Middle frontal gyrus (tissue), 1 donor: ENCODE results near the gene ARGLU1.

Experiments
- DNase-seq: peaks from one replicate; pipeline ENCODE4 v3.0.0-alpha.2; 2015; ENCODE audit warnings: low spot score; ENCODE audit errors: extremely low spot score

Gene ARGLU1

DNA sequence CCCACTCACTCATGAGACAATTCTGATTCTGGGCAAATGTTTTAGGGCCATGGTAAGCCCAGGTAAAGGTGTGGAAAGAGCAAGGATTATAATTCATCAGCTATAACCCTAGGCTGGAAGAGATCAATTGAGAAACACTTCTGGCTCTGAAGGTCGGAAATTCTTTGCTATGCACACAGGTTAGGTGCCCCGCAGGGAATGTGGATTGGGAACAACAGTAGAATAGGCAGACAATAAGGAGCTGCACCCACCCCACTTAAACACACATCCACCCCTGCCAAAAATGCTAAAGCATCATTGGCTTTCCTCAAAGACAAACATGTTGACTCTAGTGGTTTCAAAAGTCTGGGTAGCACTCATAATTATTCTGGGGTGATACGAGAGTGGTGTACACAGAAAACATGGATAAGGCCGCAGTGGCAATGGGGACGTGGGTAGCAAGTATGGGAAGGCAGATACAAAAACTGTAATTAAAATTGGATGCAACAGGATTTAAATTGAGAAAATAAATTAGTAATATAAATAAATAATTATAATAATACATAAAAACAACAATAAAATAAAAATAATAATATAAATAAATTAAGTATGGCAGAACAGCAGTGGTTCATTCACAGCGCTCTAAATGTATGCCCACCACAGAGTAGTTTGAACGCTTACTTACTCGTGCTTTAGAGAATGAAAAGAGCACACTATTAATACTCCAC, 41.0 kb downstream of the ARGLU1 start:
- no peak for DNase-seq

DNA sequence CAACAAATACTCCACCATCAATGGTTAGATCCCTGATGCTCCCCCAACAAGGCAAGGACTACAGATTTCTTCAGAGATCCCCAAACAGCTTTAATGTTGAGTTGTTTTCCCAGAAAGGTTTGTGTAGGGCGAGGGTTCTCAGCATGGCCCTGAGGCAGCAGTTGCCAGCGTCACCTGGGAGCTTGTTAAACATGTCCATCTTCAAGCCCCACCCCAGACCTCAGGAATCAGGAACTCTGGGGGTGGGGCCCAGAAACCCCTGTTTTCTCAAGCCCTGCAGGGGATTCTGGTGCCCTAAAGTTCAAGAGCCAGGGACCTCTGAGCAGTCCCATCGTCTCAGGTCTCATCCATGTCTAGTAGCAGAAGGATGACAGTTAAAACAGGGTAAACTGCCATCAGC, 42.1 kb downstream of the ARGLU1 start:
- DNase-seq: no peak

DNA sequence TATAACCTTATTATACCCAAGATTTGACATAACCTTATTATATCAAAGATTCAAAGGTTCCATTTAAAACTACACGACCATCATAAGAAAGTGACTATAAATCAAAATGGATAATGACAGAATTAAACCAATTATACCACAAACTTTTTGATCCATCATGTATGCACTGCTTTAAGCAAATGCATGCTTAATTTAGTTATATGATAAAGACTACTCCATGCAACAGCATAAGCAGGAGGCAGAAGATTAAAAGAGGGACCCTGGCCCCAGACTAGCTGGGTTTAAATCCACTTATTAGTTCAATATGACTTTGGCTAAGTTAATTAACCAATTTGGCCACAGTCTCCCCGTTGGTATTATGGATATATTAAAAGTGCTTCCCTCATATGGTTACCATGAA, 43.8 kb downstream of the ARGLU1 start:
- no peak for DNase-seq

DNA sequence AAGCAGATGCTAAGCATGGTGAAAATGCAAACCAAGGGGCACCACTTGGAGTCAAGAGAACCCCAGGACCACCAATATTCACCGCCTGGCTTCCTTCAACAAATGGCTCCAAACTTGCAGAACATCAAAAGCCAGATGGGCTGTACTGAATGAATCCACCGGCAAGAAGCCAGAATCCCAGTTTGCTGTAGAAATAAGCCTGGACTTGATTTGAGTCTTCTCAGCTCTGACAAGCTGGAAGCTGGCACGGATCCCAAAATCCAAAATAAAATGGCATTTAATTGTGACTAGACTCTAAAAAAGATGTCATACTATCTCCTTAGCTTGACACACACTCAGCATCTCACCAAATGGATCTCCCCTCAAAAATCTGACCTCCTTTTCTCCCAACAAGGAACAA, 44.4 kb downstream of the ARGLU1 start:
- no peak for DNase-seq

DNA sequence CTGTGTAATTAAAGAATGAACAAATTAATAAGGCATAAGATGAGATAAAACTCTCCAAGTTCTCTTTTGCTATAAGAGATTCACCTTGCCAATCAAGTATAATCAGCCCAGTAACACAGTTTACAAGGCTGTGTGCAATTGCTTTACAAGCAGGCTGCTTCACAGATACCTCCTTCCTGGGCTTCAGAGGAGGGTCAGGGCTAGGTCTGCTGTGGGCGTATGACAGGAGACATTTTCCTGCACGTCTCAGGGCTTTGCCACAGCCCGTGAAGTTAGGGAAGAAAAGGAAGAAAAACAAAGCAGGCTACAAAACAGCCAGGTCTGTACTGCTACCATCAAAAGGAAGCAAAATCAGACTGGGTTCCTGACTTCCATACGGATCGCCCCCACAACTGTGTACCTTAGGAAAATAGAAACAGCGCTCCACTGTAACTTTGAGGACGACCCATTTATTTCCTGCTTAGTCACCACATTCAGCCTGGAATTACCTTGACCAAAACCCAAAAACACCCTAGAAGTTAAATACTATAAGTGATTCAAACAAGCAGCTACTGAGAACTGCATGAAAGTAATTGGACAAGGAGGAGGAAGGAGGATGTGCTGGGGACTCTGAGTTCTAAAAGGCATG, 44.9 kb downstream of the ARGLU1 start:
- DNase-seq: no peak

DNA sequence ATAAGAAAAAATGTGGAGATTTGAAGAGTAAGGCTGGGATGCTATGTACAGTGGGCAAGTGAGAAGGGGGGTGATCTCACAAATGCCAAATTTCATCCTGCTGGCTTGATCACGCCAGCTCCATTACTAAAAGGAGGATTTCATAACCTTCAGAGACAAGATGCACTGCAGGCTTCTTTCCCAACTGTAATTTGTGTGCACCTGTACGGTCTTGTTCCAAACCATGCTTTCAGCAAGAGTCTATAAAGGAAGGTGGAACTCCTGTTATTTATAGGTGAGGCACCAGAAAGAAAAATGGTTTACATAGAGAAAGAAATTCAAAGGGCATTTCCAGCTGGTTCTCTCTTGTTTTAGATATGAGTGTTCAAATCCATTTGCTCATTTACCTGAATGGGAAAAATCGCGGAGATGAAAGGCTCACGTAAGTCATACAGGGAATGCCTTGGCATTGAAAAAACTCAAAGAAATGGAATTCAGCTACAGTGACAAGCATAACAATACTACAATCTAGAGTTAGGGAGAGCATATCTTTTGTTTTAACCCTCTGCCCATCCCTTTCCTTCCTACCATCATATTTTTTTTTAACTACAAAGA, 45.7 kb downstream of the ARGLU1 start:
- no peak for DNase-seq

DNA sequence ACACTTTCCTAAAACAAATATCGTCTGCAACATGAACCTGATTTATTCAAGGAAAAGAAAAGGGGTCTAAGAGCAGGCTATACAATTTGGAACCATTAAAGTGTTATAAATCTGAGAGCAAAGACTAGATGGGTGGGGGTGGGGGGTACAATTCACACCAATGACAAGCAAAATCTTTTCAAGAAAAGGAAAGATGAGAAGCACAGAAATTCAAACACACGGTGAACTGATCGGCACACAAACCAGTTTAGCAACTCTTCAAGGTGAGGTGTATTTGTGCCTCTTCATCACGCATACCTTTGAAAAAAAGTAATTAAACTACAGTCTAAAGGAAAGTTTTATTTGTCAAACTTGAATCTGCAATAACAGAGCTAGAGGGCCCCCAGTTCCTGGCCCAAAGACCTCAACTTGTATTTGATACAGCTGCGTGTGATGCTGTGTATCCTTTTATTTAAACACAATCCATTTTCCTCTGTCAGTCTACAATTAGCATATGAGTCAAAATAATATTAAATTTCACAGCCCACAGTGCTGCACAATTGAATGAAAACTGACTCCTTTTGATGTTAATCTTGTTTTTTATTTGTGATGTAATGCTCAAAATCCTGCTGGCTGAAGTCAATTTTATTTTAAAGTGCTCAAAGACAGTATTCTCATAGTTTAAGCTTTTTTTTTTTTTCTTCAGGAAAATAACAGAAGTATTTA, 46.7 kb downstream of the ARGLU1 start:
- DNase-seq: no peak

DNA sequence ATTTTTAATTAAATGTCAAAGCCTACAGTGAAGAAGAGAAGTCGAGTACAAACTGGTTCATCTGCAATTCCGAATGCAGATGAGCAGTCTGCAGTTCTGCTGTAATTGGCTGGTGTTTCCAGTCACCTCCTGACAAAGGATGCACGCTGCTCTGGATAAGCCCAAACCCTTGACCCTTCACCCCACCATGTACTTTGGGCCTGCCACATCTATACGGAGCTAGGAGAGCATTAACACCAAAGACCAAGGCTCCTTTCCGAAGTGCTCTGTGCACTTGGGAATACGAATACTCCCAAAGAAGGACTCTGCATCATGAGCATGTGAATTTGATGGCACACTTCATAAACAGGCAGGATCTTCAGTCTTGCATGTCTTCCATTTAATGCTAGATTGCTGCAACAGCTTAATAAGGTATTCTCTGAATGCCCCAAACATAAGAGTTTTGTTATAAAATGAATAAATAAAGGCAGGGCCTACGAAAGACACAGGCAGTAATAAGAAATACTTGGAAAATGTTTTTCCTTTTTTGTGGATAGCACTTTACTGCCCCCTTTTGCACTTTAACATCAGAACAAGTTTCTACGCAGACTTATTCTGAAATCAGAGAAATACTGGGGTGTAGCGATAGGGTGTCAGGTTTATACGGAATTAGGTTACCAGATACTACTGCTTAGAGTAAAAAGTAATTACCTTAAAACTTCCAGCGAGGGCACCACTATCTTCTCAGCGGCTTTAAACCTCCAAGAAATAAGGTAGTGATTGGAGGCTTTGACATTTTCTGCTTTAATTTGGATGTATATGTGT, 47.5 kb downstream of the ARGLU1 start:
- no peak for DNase-seq

DNA sequence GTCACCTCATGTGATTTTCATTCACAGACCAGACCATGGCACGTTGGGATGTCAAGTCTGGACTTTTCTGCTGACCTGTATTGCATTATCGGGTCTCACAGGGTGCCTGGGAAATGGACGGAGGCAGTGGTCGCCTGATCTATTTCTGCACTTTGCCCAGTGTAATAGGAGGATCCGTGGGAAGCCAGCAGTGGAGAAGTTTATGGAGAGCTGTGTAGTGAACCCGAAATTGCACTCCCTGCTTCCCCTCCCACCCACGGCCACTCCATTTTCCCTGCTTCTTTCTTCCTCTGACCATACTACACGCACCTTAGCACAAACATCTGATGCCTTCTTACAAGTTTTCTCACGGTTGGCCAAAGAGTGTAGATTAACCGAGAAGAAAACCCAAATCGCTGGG, 49.4 kb downstream of the ARGLU1 start:
- no peak for DNase-seq

DNA sequence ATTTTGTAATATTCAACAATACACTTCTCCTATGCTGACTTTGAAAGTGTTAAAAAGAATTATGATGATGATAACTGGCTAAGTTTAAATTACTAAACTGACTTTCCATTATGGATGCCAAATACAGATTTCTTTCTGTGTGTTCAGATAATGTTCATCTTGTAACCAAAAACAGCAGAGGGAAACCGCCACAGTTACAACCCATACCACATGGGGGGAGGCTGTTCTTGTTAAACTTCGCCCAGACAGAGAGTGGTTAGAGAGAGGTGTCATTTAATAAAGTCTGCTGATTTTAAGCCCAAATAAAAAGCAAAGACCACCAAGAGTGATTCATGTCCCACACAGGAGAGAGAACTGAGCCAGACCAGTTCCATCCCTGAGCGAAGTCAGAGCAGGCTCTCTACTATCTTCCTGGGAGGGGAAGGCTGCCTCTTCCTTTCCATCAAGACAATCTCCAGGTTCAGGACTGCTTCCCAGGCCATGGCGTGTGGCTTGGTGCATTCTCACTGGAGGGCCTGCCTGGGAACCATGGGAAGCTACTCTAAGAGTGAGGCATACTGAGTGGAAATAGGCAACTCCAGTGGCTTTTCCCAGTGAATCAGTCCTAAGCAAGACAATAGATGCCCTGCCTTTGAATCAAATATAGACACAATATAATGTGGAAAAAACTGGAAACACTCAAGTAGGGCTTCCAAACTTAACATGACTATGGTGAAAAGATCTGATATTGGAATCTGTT, 50.7 kb downstream of the ARGLU1 start:
- DNase-seq: no peak

DNA sequence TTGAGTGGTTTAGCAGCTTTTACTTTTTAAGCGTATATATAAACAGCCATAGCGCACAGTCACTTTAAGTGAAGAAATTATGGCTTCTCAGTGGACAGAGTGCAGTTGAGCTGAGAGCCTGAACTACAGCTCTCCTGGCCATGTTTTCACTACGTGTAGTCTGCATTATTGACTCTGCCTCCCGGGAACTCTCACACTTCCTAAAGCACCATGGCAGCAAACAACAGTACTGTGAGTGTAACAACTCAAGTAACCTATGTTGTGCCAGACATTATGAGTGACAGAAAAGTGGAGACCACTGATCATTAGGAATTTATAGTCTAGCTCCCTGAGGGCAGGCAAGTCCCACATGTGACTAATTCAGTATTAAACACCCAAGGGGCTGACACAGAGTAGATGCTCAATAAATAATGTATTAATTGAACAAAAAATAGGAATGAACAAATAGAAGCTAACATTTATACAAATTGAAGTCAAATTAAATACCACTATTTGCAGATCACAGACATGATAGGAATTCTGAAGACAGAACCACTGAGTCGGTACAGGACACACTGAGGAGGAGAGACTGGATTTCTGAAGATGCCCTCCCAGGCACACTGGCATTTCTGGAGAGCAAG, 52.2 kb downstream of the ARGLU1 start:
- DNase-seq: no peak

DNA sequence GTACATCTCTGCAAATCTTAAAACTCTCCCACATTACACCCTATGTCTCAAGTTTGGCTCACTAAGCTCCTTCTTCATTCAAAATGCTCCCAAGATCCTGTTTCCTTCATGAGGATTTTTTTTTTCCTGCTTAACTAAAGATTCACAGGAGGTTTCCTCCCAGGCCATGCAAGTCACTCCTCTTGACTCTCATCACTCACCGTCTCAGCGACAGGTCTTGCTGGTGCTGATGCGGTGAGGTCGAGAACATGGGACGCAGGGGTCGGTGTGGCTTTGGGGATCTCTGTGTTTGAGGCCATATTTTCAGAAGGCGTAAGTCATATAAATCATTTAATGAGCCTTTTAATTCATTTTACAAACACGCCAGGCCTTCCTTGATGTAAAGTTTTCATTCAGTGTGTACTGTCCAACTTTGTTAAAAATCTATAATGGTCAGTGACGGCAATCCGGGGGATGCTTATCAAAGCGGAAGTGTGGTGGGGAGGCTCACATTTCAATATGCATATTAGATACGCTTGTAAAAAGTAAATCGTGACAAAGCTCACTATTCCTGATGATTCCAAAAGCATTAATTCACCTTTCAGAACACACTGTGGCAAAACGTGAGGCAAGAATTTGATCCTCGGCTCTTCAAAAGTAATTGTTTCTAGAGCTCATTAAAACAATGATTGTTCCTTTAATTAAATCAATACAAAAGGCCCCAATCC, 52.9 kb downstream of the ARGLU1 start:
- DNase-seq: no peak

DNA sequence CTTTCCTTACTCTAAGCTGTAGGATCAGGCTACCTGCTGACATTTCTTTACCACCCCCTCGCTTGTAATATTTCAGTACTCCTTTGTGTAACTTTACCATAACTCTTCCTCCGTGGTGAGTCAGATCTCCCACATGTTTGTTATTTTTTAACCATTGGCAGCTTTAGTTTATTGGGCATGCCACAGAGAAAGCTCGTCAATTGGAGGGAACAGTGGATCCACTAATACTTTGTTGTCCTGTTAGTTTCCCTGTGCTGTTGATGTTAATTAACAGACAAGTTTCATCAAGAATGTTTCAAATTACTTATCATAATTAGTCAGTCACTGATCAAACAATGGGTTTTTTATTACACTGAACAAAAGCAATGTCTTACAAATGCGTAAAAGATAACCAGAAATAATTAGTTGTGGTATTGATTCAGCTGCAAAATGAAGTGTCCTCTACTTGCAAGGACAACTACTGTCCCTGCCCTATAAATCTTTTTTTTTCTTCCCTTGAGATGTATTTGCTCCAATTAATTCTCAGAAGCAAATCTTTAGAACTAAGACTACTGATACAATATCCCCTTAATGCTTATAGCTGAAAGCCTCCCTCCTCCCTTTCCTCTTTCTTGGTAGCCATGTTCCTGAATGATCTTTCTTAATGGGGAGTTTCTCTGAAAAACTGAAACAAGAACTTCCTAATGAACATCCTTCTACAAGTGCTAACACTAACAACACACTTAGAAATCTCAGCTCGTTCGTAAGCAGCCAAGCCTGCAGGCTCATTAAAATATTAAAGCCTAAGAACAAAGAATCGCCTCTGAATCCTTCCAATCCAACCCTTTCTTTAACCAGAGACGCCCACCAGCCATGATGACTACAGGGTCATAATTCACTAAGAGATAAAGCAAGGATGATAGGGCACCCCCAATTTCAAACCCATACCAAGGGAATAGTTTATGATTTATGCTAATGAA, 54.6 kb downstream of the ARGLU1 start:
- no peak for DNase-seq

DNA sequence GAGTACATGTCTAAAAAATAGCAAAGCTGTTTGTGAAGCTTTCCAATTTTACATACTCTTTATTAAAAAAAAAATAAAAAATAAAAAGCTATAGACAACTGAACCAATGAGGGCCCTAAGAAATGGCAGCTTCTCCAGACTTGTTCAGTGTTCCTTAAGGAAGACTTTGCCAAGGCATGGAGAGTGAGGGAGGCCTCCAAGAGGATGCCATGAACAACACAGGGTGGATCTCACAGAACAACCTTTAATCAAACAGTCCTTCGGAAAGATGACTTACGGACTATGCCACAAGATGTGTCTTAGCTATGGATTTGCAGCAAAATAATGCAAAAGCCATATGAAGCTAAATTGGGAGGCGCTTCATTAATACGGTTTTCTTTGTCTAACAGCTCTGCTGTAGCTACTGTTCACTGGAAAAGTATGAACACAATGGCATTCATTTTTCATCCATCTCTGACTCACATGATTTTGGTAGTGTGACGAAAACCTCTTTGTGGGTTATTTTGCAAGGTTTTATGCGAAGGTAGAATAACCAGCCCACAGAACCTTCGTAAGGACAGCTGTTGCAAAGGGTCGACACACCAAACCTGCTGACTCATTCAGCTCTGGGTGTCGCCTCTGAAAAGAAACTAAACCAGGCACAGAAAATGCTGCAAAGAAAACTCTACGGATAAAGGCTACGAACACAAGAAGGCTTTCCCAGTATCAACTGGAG, 60.2 kb downstream of the ARGLU1 start:
- no peak for DNase-seq

DNA sequence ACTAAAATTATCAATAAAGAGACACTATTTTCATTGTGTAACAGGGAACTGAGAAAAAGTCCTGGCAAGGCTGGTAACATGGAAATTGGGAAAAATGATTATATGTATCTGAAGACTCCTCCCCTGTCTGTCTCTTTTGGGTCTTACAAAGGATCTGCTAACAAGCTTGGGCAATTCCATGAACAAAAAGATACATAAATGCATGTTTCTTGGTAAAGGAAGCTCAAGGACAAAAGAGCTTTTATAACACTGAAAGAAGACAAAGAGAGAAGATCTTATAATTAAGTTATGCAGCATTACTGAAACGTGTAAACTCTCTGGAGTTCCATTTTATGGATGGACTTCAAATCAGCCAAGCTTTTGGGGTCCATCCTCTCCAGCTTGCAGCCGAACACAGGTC, 61.7 kb downstream of the ARGLU1 start:
- no peak for DNase-seq

DNA sequence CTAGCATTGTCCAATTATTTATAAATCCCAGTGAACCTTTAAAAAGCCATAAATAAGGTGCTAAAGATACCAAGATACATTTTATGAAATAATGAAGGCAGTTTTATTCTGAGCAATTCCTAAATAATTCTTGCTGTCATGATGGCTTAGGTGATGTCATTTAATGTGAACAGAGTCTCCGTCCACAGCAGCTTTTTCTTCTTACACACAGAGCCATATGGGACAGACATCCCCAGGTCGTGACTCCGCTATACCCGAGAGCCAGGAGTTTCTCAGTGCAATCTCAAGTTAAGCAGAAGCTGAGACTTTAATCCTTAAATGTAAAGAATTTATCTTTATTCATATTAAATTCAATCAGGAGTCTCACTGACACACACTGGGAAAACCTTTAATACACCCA, 62.2 kb downstream of the ARGLU1 start:
- DNase-seq: no peak

DNA sequence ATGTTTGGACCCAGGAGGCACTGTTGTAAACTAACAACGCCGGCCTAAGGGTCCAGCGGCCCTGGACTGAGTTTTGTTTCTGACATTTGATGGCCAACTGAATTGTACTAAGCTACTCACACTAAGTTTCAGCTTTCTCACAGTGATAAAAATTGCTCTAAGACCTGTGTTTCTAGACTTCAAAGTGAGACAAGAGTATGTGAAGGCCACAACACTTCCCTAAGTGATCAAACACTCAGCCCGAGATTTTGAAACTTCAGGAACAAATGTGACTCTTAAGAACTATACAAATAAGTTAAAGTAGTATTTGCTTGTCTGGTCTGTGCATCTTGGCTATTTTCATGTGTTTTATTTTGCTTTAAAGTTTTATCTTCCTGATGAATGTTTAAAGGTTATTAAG, 62.6 kb downstream of the ARGLU1 start:
- no peak for DNase-seq
